Measurements from ENCODE around the gene MYO5A. TPM values are rescaled to one million over a fixed set of nuclear protein-coding genes. Genes with fewer than 3 reads are reported as not detected.

MYO5A gene
- total RNA-seq, 1 experiment from 2014 or later, result 17.6 TPM

- POLR2A ChIA-PET, result no interaction called here
- RAD21 ChIA-PET (ENCODE audit: low non-redundant PET in 1 of 2, low total read pairs in 2 of 2, uncharacterized antibody in 2 of 2, unreplicated experiment in 2 of 2), result no interaction called here
- no peaks in the 10 kb centered on the region for H3K4me1 ChIP-seq (ENCODE audit: control insufficient read depth in 1 of 2, insufficient read depth in 2 of 2, low read length in 2 of 2)
Measured at GRCh38 chr15:52509500-52510245, 19.0 kb downstream of the MYO5A start.

More at GRCh38 chr15:52509500-52510245, 19.0 kb downstream of the MYO5A start:
- Histone ChIP-seq H3K27ac (ENCODE audit: low read depth, low read length) (no peak overlapping the region), H3K27me3 (ENCODE audit: insufficient read depth, low read length) (no peaks in the 10 kb centered on the region), H2AFZ (ENCODE audit: low read depth, low read length, poor library complexity, severe bottlenecking) (no peak overlapping the region), H3K36me3 (ENCODE audit: control insufficient read depth in 1 of 2, insufficient read depth in 2 of 2, low read length in 2 of 2) (no peaks in the 10 kb centered on the region), H3K9ac (ENCODE audit: low read length) (no peak overlapping the region), H3K4me2 (ENCODE audit: low read length) (no peak overlapping the region), H4K20me1 (ENCODE audit: insufficient read depth) (no peaks in the 10 kb centered on the region), H3K9me3 (ENCODE audit: control insufficient read depth in 1 of 2, insufficient read depth in 1 of 2, low read depth in 1 of 2, low read length in 2 of 2) (no peaks in the 10 kb centered on the region), H3K9me2 (ENCODE audit: insufficient read depth) (no peaks in the 10 kb centered on the region), H3K79me2 (ENCODE audit: insufficient read depth, low read length) (no peaks in the 10 kb centered on the region; the same call in 1 of the 2 replicates), H3K4me3 (replicated peaks in 1 of 2; ENCODE audit: low read depth in 1 of 2, low read length in 2 of 2) (no peak overlapping the region)
- no peak for DNase-seq (ENCODE audit: low read depth, low spot score)
- CTCF ChIA-PET, result no interaction called here
- no peak for ATAC-seq
- no peak for TF ChIP-seq ZBTB33 (IDR thresholded peaks at IDR 0.05; ENCODE audit: extremely low read depth, insufficient replicate concordance, low read length)
- no peak for TF ChIP-seq CTCF (IDR thresholded peaks at IDR 0.05 in 2 of 3, conservative IDR thresholded peaks at IDR 0.05 in 1 of 3; ENCODE audit: borderline replicate concordance in 1 of 3, insufficient read depth in 1 of 3, low read depth in 2 of 3, low read length in 2 of 3)
- TF ChIP-seq SIN3A (IDR thresholded peaks at IDR 0.05; ENCODE audit: low read depth), result no peak
- no peak for TF ChIP-seq MAX (IDR thresholded peaks at IDR 0.05)
- TF ChIP-seq EGR1 (IDR thresholded peaks at IDR 0.05; ENCODE audit: low read depth), result no peak
- TF ChIP-seq EZH2phosphoT487 (IDR thresholded peaks at IDR 0.05; ENCODE audit: borderline replicate concordance), result no peak
- TF ChIP-seq ZFX (IDR thresholded peaks at IDR 0.05), result no peak
- TF ChIP-seq EZH2 (IDR thresholded peaks at IDR 0.05), result no peak
- no peak for TF ChIP-seq POLR2AphosphoS5 (IDR thresholded peaks at IDR 0.05; ENCODE audit: low read depth, low read length)
- TF ChIP-seq JUND (IDR thresholded peaks at IDR 0.05), result no peak
- no peak for TF ChIP-seq POLR2A (IDR thresholded peaks at IDR 0.05; ENCODE audit: borderline replicate concordance, extremely low read depth, insufficient read depth, insufficient read length)
- no peak for TF ChIP-seq REST (IDR thresholded peaks at IDR 0.05; ENCODE audit: low read depth)
- intact Hi-C loops (cut with micrococcal nuclease), result no loop called here
- BruUV-seq (replicated peaks), result no TSS peak

Measured in HCT116 (cell line).